ENCODE measurements around the gene TAC1. TPM values are rescaled to one million over a fixed set of nuclear protein-coding genes. Genes with fewer than 3 reads are reported as not detected.
A peak's percentile ranks its signal among the peaks of the same experiment; 100 is the strongest.
"Not testable (repeated sequence)": the region's sequence is repeated elsewhere in the genome, so short reads cannot be mapped to it uniquely, and the experiment has no call there.

TAC1 gene
- polyA plus RNA-seq (2013, experiment 1 of 2; ENCODE audit: insufficient read length): 0.31 TPM
- 0.17 TPM for polyA plus RNA-seq (2013, experiment 2 of 2; ENCODE audit: insufficient read length)

- peak; percentile 22 for DNase-seq
Measured at GRCh38 chr7:97731736-97732564, at the start of gene TAC1. Gene TAC1, plus strand, starts transcription at chr7:97732086. Its CDS starts 527 bp downstream, at chr7:97732613.

GRCh38 chr7:97685952-97686351 is 45.9 kb upstream of the TAC1 start:
- DNase-seq: no peak

GRCh38 chr7:97693586-97693985 is 38.3 kb upstream of the TAC1 start:
- no peak for DNase-seq

- no peak for DNase-seq
Measured at GRCh38 chr7:97694355-97694754, 37.5 kb upstream of the TAC1 start.

GRCh38 chr7:97697396-97697795 is 34.5 kb upstream of the TAC1 start:
- DNase-seq: no peak

- no peak for DNase-seq
Measured at GRCh38 chr7:97722386-97722785, 9.5 kb upstream of the TAC1 start.

- no peak for DNase-seq
Measured at GRCh38 chr7:97732565-97733275, 834 bp downstream of the TAC1 start.

GRCh38 chr7:97733276-97734161 is 1.6 kb downstream of the TAC1 start:
- DNase-seq: no peak

GRCh38 chr7:97734255-97734654 is 2.4 kb downstream of the TAC1 start:
- DNase-seq: no peak

GRCh38 chr7:97735075-97735474 is 3.2 kb downstream of the TAC1 start:
- DNase-seq: no peak

GRCh38 chr7:97748482-97748881 is 16.6 kb downstream of the TAC1 start:
- no peak for DNase-seq

- DNase-seq: no peak
Measured at GRCh38 chr7:97751566-97751965, 19.7 kb downstream of the TAC1 start.

- DNase-seq: no peak
Measured at GRCh38 chr7:97752215-97752614, 20.3 kb downstream of the TAC1 start.

GRCh38 chr7:97757824-97758223 is 25.9 kb downstream of the TAC1 start:
- no peak for DNase-seq

GRCh38 chr7:97770850-97771249 is 39.0 kb downstream of the TAC1 start:
- DNase-seq: no peak

- DNase-seq: no peak
Measured at GRCh38 chr7:97771576-97771975, 39.7 kb downstream of the TAC1 start.

- no peak for DNase-seq
Measured at GRCh38 chr7:97772045-97772901, 40.4 kb downstream of the TAC1 start.

GRCh38 chr7:97786398-97786797 is 54.5 kb downstream of the TAC1 start:
- not testable (repeated sequence) for DNase-seq
